Daoy (cell line): ENCODE measurements around the gene NSUN5. TPM values are rescaled to one million over a fixed set of nuclear protein-coding genes. Genes with fewer than 3 reads are reported as not detected.
A peak's percentile ranks its signal among the peaks of the same experiment; 100 is the strongest.
"Not testable (repeated sequence)": the region's sequence is repeated elsewhere in the genome, so short reads cannot be mapped to it uniquely, and the experiment has no call there.

Source experiments
- DNase-seq: peaks from one replicate; pipeline ENCODE4 v3.0.0-alpha.2; 2015; ENCODE audit warnings: low read depth
- total RNA-seq: library from RNA; depleted of rRNA; stranded (reverse); fragments of >200 nt; shearing (Covaris generic); gene quantifications from 2 replicates; pipeline ENCODE4 v1.2.3, GENCODE V29; 2014; rRNA removed

Gene NSUN5
- total RNA-seq, result 159 and 160 TPM in 2 replicates

DNA sequence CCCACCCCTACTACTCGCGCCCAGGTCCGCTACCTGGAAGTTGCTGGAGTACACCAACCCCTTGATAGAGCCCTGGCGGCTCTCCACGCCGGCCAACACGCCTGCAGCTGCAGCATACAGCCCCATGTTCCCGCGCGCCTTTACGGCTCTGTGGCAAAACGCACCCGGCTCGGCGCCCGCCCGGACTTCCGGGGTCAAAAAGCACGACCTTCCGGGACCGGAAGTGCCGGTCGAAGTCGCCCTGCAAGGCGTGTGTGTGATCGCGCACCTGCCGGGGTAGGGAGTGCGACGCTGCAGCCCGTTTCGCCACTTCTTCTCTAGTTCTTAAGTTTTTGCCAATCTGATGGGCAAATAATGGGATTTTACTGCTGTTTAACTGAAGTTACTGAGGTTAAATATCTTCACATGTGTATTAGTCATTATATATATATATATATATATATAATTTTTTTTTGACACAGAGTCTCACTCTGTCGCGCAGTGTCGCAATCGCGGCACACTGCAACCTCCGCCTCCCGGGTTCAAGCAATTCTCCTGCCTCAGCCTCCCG, at the start of gene NSUN5:
Gene NSUN5 (minus strand): TSS at position 162 of the 550 bp plus-strand sequence. CDS start 36 bp downstream, at position 126.
- peak; percentile 87 for DNase-seq

DNA sequence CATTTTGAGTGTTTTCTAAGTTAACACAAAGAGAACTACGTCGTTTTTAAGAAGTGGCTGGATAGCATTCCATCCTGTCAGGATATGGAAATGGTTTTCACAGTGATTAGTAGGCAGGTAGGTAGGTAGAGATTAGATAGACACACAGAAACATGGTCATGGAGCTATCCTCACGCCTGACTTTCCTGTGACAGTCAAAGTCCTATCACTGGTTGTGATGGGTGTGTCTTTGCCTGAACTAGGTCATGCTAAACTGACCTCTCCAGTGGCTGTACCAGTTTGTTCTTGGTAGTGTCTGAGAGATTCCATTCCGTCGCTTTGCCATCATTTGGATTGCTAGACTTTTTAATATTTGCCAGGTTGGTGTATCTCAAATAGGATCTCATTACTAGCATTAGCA, 47.5 kb upstream of the NSUN5 start:
- DNase-seq, result no peak

DNA sequence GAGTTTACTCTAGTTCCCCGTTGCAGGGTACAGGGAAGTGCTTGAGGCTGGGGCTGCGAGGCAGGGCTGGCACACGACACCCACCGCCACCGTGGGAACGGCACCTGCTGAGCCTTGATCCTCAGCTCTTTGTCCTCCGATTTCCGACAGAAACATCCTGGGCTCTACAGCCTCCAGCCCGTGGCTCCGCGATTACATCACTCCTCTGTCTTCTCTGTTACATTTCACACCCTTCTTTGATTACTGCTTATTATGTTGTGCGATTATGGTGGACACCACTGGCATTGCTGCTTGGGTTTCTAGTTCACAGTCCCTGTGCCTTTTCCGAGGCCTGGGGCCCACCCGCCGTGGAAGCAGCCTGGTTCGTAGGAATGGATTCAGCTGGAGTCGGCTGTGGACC, 46.2 kb upstream of the NSUN5 start:
- DNase-seq, result no peak

DNA sequence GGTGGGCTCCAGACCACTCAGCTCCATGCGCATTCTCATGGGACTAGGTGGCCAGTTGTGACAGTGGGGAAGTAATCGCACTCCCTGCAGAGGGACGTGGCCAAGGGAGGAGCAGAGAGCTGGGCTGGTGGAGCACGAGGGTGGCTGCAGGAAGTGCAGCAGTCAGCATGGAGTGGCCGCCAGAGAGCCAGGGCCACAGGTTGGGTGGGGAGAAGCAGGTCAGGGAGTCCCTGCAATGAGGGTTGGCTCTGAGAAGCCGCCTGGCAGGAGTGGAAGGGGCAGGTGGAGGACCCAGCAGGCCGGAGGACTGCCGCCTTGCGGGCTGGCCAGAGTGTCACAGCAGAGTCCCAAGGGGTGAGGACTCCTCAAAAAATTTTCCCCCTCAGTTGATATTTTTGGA, 45.6 kb upstream of the NSUN5 start:
- DNase-seq, result no peak

DNA sequence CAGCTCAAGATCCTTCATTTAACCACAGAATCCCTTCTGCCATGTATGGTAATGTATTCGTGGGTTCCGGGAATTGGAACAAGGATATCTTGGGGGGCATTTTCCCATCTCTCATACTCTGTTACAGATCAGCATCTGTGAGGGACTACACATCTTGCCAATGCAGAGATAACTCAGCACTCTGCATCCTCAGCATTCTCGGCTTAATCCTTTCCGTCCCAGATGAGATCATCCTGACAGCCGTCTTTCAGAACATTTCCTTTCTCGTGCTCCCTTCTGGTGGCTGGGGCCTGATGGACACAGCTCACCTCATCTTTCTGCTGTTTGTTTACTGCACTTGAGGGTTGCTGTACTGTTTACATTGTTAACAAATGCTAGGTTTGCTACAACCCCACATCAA, 44.6 kb upstream of the NSUN5 start:
- DNase-seq, result no peak

DNA sequence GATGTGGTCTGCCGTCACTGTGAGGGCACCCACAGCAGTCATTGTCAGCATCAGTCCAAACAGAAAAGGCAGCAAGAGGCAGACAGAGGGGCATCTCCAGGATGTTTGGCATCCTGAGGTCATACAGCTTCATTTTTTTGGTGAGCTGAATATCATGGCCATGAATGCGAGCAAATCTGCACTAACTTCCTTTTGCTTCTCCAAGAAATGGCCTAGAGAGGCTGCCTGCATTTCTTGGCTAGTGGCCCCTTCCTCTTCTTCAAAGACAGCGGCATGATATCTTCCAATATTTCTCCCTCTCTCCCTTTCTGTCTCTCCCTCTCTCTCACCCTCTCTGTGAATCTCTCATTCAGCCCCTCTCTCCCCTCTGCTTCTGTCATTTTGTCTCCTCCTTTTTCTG, 44.2 kb upstream of the NSUN5 start:
- no peak for DNase-seq

DNA sequence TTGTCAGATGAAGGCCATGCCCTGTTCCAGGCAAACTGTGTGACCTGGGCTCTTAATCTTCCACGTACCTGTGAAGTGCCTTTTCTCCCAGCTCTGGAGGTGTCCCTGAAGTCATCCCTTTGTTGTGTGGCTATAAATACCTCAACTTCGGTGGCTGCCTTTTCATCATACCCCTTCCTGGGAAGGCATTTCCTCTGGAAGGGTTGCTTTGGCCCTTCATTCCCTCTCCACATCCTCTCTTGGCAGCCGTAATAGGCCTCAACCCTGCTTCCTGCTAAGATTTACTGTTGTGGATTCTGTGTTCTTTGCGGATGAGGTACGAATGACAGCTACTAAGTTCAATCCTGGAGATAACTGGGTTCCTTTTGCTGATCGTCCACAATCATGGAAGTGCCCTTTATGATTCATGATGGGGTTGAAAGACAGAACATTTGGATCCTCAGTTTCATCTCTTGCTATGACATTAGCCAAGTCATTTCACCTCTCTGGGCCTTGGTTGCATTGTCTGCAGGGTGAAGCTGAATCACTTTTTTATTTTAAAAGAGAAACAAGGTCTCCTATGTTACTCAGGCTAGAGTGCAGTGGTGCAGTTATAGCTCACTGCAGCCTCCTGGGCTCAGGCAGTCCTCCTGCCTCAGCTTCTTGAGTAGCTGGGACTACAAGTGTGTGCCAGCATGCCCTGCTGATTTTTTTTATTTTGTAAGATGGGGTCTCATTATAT, 43.0 kb upstream of the NSUN5 start:
- no peak for DNase-seq

DNA sequence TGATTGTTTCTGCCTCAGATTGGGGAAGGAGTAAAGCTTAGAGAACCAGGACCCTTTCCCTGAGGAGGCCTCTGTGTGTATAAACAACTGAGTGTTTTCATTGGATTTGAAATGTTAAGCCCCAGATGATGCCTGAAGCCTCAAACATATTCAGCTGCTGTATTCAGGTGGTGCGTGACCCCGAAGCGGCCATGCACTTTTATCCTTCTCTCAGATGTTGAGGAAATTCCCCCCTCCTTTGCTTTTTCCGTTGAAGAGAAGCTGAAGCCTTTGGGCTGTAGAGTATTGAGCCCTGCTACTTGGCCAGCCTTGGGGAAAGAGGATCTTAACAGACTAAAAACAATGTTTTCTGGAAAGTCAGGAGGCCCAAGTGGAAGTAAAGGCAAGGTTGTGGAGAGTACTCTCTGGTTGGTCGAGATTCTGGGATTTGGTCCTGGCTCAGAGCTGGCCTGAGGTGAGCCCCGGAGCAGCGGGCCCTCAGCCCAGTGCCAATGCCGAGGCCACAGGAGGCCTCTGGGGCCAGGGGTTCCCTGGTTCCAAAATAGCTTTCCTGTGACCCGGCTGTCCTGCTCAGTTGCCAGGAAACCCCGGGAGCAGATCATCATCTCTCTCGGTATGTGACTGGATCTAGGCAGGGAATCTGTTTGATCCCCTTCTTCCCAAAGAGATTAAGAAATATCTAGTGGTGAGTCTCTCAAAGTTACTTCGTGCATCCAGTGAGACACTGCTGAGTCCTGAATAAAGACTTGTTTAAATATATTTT, 41.9 kb upstream of the NSUN5 start:
- no peak for DNase-seq

DNA sequence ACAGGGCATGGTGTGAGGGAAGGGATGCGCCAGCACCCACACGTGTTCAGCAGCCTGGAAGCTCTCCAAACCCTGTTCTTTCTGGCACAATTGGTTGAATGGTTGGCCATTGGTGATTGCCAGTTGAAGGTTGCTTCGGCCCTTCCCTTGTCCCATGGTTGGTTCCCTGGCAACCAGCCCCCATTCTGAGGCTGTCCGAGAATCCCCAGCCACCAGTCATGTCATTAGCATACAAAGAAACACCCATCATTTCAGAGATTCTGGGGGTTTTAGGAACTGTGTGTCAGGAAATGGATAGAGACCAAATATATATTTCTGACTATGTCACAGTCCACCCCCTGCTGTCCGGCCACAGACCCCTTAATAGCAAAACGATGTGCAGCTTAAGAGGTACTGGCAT, 41.1 kb upstream of the NSUN5 start:
- no peak for DNase-seq

DNA sequence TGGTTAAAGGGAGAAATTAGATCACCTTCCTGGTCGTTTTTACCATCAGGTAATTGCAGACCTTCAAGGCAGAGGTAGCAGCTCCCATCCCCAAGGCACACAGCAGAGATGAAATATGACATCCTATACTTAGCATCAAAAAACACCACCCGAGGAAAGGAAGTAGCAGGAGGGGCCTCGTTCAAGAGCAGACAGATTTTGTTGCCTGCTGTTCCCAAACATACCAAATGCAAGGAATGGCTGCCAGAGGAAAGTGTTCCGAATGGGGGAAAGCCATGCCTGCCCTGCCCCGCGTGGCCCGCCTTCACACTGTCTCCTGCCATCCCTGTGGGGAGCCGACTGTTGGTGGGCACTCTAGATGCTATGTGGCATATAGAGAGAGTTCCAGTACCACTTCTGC, 37.3 kb upstream of the NSUN5 start:
- DNase-seq, result no peak

DNA sequence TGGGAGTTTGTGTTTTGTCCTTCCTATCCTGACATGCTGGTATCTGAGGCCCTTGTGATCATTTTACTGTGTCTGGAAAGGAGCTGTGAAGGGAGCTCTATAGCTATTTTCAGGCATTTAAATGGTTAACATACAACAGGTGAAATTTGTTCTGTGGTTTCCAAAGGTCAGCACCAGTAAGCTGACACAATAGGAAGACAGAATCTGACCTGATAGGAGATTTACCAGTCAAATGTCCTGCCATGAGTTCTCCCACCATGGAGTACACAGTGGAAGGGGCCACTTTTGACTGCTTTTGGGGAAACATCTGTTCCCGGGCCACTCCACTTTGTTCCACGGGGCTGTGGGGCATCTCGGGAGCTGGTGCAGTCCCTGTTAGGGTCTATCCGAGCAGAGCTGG, 36.9 kb upstream of the NSUN5 start:
- DNase-seq, result no peak

DNA sequence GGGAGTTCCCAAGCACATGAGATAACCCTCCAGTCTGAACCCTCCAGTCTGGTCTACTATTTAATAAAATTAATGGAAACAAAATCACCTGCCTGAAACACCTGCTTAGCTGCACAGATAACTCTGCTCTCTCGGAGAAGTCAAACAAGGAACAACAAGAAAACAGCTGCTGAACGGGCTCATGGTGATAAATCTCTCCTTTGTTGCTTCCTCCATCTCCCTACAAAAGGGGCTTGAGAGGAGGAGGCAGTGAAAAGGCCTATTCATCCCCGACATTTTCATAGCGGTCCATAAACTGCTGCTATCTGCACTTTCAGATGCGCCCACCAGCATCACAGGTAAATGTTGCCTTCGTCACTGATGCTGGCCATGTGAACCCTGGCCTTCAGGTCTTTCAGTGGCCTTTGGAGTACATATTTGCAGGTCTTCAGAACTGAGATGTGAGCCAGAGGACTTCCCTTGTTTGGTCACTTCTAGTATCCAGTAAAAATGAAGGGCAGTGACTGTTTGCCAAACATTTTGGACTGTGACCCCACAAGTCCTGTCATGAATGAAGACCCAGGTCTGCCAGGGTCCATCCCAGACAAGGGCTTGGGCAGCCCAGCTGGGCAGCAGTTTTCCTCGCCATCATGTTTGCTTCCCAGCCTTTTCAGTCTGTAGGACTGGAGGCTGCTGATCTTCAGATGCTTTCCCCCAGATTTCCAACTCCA, 35.2 kb upstream of the NSUN5 start:
- no peak for DNase-seq

DNA sequence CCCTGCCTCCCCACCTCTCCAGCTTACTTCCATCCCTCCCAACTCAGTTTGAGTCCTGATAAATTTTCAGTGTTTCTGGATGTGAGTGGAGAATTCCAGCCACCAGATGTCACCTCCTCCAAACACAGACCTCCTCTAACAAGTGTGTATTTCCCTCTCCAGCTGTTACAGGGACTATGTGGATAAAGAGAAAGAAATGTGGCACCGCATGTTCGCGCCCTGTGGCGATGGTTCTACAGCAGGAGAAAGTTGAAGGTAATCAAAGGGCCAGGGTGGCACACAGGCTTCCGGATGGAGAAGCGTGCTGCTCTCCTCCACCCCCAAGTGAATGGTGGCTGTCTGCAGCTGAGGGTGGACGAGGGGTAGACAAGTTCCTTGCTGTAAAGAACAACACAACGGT, 34.0 kb upstream of the NSUN5 start:
- peak; percentile 34 for DNase-seq

DNA sequence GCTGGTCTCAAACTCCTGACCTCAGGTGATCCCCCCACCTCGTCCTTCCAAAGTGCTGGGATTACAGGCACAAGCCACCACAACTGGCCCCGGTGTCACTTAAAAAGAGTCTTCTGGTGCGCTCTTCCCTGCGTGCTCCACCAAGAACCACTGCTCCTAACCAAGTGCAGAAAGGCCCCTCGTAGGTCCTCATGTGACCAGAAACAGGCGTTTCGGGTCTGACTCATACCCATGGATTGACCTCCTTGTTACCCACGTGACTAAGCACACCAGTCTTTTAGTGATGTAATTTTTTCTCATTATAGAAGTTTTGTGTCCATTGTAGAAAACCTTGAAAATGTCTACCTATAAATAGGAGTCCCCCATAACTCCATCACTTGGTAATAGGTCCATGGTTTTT, 33.3 kb upstream of the NSUN5 start:
- DNase-seq, result peak; percentile 78

DNA sequence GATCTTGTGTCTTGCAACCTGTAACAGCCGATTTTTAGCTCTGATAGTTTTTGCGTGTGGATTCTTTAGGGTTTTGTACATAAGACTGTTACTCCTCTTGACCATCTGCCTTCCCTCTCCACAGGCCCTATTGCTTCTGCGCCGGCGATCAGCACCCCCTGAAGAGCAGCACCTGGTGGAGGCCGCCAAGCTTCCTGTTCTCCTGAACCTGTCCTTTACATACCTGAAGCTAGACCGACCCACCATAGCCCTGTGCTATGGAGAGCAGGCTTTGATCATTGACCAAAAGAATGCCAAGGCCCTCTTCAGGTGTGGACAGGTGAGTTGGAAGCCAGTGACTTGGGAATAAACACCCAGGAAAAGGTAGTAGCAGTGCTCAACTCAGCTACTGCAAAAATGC, 31.9 kb upstream of the NSUN5 start:
- no peak for DNase-seq

DNA sequence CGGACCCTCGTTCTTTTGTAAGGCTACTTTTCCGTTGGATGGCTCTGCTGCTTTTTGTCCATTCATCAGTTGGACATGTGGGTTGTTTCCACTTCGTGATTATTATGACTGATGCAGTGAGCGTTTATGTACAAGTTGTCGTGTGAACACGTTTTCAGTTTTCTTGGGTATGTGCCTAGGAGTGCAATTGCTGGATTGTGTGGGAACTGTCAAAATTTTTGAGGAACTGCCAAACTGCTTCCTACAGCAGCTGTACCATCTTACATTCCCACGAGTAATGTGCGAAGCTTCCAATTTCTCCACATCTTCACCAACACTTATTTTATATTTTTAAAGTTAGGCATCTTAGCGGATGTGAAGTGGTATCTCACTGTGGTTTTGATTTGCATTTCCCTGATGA, 29.7 kb upstream of the NSUN5 start:
- DNase-seq, result no peak

DNA sequence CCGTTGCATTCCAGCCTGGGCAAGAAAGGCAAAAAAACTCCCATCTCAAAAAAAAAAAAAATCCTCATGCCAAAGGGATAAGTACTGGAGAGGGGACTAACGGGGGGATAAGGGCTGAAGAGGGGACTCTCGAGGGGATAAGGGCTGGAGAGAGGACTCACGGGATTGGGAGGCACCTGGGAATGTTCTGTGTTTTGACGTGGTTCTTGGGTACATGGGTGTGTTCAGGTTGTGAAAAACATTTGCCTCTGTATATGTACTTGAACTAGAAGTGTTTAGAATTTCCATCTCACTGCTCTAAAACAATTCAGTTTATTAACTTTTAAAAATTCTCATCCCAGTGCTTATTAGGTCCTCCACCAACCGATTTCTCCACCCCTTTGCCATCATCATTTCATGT, 23.8 kb upstream of the NSUN5 start:
- no peak for DNase-seq

DNA sequence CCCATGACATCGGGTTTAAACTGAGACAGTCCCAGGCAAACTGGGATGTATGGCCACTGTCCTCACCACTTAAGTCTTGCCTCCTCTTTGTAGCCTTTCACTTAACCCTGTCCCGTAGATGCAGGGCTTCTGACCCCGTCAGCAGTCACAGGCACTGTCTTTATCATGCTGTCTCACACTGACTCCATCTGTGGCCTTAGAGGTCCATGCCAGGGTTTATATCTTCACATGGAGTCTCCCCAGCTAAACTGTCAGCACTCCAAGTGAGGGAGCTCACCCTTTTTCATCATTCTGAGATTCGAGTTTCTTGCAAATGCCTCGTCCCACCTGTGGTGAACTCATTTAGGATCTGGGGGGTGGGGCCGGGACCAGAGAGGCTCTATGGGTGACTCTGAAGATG, 22.1 kb upstream of the NSUN5 start:
- no peak for DNase-seq

DNA sequence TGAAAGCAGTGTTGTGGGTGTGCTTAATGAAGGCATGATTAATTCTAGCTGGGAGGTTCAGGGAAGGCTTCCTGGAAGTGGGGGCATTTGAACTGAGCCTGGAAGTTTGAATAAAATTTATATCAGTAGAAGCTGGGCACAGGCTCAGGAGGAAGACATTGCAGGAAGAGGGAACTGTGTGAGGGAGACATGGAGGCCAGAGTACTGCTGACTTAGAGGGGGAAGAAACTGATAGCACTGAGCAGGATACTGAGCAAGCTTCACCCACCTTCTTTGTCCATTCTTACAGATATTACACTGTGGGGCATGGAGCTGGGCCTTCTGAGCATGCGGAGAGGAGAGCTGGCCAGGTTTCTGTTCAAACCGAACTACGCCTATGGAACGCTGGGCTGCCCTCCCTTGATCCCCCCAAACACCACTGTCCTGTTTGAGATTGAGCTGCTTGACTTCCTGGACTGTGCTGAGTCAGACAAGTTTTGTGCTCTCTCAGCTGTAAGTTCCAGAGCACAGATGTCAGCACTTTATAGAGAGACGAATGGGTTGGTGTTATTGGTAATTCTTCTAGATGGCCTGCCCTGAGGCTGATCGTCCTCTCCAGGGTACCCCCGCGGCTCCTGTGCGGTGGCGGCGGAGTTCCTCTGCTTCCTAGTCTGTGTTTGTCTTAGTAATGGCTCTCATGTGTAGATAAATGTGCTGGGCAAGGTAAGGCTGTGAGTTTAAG, 21.4 kb upstream of the NSUN5 start:
- DNase-seq, result peak; percentile 70

DNA sequence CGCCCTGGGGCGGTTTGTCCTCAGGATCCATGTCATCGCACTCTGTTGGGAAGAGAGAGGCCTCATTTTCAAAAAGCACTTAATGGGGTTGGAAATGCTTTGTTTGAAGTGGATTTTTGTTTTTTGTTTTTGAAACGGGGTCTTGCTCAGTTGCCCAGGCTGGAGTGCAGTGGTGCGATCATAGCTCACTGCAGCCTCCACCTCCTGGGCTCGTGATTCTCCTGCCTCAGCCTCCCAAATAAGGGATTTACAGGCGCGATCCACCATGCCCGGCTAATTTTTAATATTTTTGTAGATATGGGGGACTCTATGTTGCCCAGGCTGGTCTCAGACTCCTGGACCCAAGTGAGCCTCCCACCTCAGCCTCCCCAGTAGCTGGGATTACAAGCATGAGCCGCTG, 20.1 kb upstream of the NSUN5 start:
- DNase-seq, result no peak

DNA sequence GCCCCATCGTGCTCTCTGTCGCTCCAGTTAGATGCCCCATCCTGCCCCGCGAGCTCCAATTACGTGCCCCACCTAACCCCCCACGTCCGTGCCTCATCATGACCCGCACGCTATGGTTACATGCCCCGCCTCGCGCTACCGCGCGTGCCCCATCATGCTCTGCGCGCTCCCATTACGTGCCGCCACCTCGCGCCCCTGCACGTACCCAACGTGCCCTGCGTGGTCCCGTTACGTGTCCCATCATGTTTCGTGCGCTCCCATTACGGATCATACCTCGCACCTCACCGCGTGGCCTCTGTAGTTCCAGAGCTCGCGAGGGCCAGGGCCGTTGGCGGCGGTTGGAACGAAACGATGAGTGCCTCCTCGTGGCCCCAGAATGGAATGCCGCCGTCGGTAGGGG, 19.3 kb upstream of the NSUN5 start, which contains the start of the genes FKBP6 and TRIM50:
Gene FKBP6 (plus strand): TSS at position 240 of the 400 bp plus-strand sequence. CDS start 268 bp downstream, outside the sequence.
Gene TRIM50 (minus strand): TSS at position 161 of the 400 bp plus-strand sequence. CDS start 3,295 bp downstream, outside the sequence.
- not testable (repeated sequence) for DNase-seq
